Stimulated activated CD4-positive, alpha-beta T cell treated with anti-CD3 and anti-CD28 coated beads, Interleukin-12 subunit alpha, Interleukin-12 subunit beta, amount 100 ng/mL, for 48 hours (primary cell): ENCODE measurements around the gene SVIL.
A peak's percentile ranks its signal among the peaks of the same experiment; 100 is the strongest.
"Not testable (repeated sequence)": the region's sequence is repeated elsewhere in the genome, so short reads cannot be mapped to it uniquely, and the experiment has no call there.

ENCODE experiments used
- DNase-seq, 3 donors: peaks; one replicate each; pipeline ENCODE4 v3.0.0-alpha.2; 2020; ENCODE audit warnings: low read depth in 2 of 3, low spot score in 1 of 3

SVIL gene

DNA sequence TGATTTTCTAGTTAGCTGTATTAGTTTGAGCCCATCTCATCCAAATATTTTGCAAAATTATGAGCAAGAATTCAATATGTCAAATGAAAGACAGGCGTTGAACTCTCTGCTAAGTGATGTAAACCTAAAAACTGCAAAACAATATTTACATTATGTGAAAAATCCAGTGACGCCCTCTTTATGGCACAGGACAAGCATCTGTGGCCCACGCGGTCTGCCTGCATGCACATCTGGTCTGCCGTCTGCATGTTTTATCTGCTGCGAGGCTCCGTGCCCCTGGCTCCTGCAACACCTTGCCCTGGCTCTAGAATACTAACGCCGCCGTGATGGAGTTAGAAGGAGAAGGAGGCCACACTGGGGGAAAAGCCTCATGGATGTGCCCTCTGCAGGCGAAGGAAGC, 142.0 kb downstream of the SVIL start:
- no peak for DNase-seq

GRCh38 chr10:29491918-29492317, 142.9 kb downstream of the SVIL start:
- no peak for DNase-seq

DNA sequence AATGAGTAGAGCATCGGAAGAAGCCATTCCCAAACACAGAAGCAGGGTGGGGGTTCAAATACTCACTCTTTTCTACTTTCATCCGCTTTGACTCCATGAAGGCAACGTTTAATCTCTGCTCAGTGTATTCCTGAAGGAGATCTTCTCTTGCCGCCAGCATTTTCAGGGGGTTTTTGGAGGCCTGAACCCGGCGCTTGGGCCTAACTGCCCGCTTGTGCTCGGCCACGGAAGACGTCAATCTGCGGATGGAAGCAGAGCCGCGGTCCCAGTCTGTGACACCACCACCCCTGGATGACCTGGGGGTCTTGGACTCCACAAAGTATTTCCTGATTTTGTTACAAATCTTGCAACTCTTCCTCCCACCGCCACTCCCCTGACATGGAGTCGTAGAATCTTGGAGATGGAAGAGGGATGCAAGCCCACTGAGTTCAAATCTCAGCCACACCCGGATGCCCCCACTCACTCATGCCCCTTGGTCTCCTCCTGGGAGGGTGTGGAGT, 143.9 kb downstream of the SVIL start:
- DNase-seq: not testable (repeated sequence)

GRCh38 chr10:29488471-29488870, 146.3 kb downstream of the SVIL start:
- not testable (repeated sequence) for DNase-seq

DNA sequence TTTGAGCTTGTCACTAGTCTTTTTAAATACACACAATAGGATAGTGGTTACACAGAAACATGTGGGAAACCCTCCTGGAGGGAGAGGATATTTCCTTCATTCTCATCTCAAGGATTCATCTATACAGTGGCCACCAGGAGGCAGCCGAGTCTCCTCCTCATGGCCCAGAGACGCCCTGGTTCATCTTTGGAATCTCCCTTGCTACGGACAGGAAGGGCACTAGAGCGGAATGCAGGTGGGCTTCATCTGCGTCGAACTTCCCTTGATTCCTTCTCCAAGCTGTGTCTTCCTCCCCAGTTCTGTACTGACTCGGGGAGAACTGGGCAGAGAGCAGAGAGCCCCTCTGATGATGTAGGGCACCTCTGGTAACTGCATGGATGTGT, 146.9 kb downstream of the SVIL start:
- not testable (repeated sequence) for DNase-seq

GRCh38 chr10:29487032-29487883, 147.5 kb downstream of the SVIL start:
- DNase-seq: not testable (repeated sequence)

GRCh38 chr10:29486433-29486832, 148.3 kb downstream of the SVIL start:
- DNase-seq: peak; percentile 24 to 40 (median 31)

DNA sequence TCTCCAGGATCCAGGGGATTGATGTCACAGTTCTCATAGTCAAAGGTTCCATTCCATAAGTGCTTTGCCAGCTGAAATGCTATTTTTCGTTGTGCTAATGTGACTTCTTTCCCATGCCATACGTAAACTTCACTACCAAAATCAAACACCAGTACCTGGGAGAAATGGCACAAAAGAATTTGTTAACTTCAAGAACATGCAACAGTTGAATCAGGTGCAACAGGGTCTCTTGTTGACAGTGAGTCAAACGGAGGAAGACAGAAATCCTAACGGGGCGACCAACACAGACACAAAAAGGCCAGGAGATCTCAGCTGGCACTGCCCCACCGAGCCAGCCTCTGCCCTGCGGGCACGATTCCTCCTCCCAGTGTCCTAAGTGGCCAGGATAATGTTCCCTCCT, 150.1 kb downstream of the SVIL start:
- not testable (repeated sequence) for DNase-seq

GRCh38 chr10:29482591-29483431, 152.0 kb downstream of the SVIL start:
- peak in 2 of 3 donors; percentile 24 to 34 for DNase-seq

DNA sequence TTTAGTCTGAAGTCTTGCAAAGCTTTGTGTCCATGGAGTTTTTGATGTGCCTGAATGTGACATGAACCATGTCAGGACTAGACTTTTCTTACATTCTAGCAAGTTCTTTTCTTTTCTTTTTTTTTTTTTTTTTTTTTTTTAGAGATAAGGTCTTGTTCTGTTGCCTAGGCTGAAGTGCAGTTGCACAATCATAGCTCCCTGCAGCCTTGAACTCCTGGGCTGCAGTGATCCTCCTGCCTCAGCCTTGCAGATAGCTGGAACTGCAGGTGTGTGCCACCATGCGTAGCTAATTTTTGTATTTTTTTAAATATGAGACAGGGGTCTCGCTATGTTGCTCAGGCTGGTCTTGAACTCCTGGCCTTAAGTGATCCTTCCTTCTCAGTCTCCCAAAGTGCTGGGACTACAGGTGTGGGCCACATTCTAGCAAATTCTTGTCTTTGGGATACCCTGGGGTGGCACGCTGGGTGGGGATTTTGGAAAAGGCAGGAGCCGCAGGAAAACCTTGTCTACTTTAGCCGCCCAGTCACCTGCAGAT, 152.8 kb downstream of the SVIL start:
- DNase-seq: no peak

DNA sequence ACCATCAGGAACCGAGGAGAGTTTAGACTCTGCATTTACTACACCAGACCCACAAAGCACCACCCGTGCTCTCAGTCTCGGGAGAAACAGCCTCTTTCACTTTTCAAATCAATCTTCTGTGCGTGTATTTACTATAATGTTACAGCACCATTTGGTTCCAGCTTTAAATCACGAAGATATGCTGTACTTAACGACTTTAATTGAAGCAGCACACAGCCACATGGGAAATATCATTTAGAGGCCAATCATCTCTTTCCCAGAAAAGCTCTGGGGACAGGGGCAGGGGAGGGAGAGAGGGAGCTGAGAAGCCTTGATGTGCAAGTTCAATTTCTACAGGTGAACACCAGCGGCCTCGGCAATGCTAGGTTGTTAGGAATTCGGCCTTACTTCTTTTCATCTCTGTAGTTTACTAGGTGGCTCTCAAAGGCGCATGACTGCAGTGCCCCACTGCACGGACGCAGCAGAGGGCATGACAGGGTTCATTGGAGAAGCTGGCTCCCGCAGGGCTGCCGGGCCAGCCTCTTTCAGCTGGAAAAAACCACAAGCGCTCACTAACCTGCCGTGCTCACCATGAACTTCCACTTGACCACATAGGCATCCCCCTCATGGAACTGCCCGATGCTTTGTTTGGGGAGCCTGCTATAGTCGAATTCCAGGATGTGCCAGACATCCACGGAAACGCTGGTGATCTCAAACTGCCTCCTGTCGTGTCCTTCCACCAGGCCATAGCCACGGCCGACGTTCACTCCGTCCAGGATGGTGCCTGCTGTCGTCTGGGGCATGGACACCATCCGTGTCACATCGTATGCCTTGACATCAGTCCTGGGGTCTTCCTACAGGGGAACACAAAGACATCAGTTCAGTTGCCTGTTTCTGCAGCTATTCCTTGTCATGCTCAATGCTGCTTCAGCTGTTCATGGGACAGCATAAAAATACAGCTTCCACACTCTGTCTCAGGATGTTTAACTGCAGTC, 154.5 kb downstream of the SVIL start:
- DNase-seq: no peak

GRCh38 chr10:29479081-29479925, 155.5 kb downstream of the SVIL start:
- DNase-seq: no peak

- no peak for DNase-seq
Observed at GRCh38 chr10:29473406-29474100, 161.2 kb downstream of the SVIL start.

- DNase-seq: no peak
Observed at GRCh38 chr10:29473087-29473356, 161.7 kb downstream of the SVIL start.

DNA sequence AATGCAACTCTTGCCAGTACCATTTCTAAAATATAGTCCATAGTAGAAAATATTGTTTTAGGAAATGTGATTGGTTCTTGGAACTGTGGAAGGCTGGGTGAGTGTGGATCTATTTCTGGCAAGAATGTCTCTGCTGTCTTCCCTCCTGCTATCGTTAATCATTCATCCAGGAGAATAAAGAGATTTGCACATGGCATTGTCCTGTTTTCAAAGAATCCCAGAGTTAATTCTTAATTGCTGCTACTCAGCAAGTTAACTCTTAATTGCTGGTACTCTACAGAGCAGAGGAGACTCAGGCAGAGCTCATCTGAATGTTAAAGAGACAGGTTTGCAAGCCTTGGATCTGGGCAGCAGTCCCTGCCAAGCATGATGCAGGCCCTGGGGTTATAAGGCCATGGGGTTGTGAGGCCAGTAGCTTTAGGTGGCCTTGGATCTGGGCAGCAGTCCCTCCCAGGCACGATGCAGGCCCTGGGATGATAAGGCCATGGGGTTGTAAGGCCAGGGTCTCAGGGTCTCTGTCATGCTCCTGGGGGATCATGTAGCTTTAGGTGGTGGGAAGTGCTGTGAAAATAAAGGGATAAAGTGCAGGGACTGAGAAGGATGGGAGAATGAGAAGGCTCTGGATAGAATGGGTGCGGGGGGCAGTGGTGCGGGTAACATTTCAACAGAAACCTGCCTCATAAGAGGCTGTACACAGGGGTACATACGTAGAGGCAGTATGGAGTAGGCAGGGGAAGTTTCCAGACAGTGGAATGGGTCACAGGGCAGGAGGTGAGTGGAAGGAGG, 162.3 kb downstream of the SVIL start:
- no peak for DNase-seq

DNA sequence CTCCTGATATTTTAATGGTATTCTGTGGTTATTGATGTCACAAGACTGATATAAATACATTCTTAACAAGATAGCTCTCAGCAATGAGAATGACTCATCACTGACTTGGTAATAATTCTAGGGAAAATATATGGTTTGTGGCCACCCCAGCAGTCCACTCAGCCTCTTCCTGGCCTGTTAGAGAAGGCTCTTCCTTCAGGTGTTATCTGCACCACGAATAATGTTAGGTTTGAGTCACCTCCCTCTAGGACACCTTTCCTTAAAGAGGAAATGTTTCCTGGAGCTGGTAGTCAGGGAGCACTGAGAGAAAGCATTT, 163.3 kb downstream of the SVIL start:
- DNase-seq: no peak

- no peak for DNase-seq
Observed at GRCh38 chr10:29470843-29471543, 163.8 kb downstream of the SVIL start.

DNA sequence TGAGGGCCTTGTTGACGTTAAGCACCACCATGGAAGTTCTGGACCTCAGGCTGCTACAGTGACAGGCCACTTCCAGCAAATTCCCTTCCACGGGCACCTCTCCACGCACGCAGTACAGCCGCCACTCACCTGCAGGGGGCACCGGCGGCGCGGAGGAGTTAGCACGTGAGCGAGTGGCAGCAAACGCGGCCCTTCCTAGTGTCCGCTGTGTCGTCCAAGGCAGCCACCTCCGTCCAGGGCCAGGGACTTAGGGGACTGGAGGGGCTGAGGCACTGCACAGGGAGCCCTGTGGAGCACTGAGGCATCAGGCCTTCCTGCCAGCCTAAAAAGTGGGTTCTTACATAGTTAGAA, 164.4 kb downstream of the SVIL start:
- peak in 1 of 3 donors; percentile 14 for DNase-seq
